ENCODE data around the gene XPA.

The XPA gene

GRCh38 chr9:97640325-97640724 is 56.8 kb downstream of the XPA start:
- TF ChIP-seq TAF1 (IDR thresholded peaks at IDR 0.05; ENCODE audit: borderline replicate concordance, insufficient read depth, low read length), result no peak
- no peak for TF ChIP-seq SIN3A (IDR thresholded peaks at IDR 0.05; ENCODE audit: borderline replicate concordance, insufficient read depth, low read length)
- TF ChIP-seq POLR2AphosphoS5 (IDR thresholded peaks at IDR 0.05; ENCODE audit: low read depth, low read length), result no peak
- TF ChIP-seq FOXP2 (optimal IDR thresholded peaks at IDR 0.05; ENCODE audit: borderline replicate concordance, extremely low read depth, extremely low read length, insufficient read depth), result no peak
- TF ChIP-seq REST (IDR thresholded peaks at IDR 0.05; ENCODE audit: insufficient read depth in 1 of 2, low read depth in 2 of 2, low read length in 2 of 2), result no peak

- no peak for TF ChIP-seq FOXP2 (optimal IDR thresholded peaks at IDR 0.05; ENCODE audit: borderline replicate concordance, extremely low read depth, extremely low read length, insufficient read depth)
- TF ChIP-seq SIN3A (IDR thresholded peaks at IDR 0.05; ENCODE audit: borderline replicate concordance, insufficient read depth, low read length), result no peak
- no peak for TF ChIP-seq TAF1 (IDR thresholded peaks at IDR 0.05; ENCODE audit: borderline replicate concordance, insufficient read depth, low read length)
- TF ChIP-seq REST (IDR thresholded peaks at IDR 0.05; ENCODE audit: insufficient read depth in 1 of 2, low read depth in 2 of 2, low read length in 2 of 2), result no peak
- TF ChIP-seq POLR2AphosphoS5 (IDR thresholded peaks at IDR 0.05; ENCODE audit: low read depth, low read length), result no peak
These were observed 58.5 kb downstream of the XPA start for GRCh38 chr9:97638666-97639065.

- TF ChIP-seq FOXP2 (optimal IDR thresholded peaks at IDR 0.05; ENCODE audit: borderline replicate concordance, extremely low read depth, extremely low read length, insufficient read depth) (no peak), POLR2AphosphoS5 (IDR thresholded peaks at IDR 0.05; ENCODE audit: low read depth, low read length) (no peak), SIN3A (IDR thresholded peaks at IDR 0.05; ENCODE audit: borderline replicate concordance, insufficient read depth, low read length) (no peak), TAF1 (IDR thresholded peaks at IDR 0.05; ENCODE audit: borderline replicate concordance, insufficient read depth, low read length) (no peak), REST (IDR thresholded peaks at IDR 0.05; ENCODE audit: insufficient read depth in 1 of 2, low read depth in 2 of 2, low read length in 2 of 2) (no peak)
These were observed 60.2 kb downstream of the XPA start for GRCh38 chr9:97636903-97637302.

GRCh38 chr9:97635026-97635425 is 62.1 kb downstream of the XPA start:
- TF ChIP-seq TAF1 (IDR thresholded peaks at IDR 0.05; ENCODE audit: borderline replicate concordance, insufficient read depth, low read length), result no peak
- TF ChIP-seq SIN3A (IDR thresholded peaks at IDR 0.05; ENCODE audit: borderline replicate concordance, insufficient read depth, low read length), result no peak
- no peak for TF ChIP-seq POLR2AphosphoS5 (IDR thresholded peaks at IDR 0.05; ENCODE audit: low read depth, low read length)
- no peak for TF ChIP-seq FOXP2 (optimal IDR thresholded peaks at IDR 0.05; ENCODE audit: borderline replicate concordance, extremely low read depth, extremely low read length, insufficient read depth)
- TF ChIP-seq REST (IDR thresholded peaks at IDR 0.05; ENCODE audit: insufficient read depth in 1 of 2, low read depth in 2 of 2, low read length in 2 of 2), result no peak
